GM12873 (cell line): ENCODE results near the gene RAET1E.

Experiments
- CTCF ChIP-seq: IDR thresholded peaks from 2 replicates; pipeline ENCODE4 v1.5.1; 2012; ENCODE audit warnings: low read depth, mild to moderate bottlenecking, moderate library complexity, low read length, control low read depth; ENCODE audit not compliant: insufficient read depth; ENCODE audit errors: missing control alignments

Gene RAET1E

DNA sequence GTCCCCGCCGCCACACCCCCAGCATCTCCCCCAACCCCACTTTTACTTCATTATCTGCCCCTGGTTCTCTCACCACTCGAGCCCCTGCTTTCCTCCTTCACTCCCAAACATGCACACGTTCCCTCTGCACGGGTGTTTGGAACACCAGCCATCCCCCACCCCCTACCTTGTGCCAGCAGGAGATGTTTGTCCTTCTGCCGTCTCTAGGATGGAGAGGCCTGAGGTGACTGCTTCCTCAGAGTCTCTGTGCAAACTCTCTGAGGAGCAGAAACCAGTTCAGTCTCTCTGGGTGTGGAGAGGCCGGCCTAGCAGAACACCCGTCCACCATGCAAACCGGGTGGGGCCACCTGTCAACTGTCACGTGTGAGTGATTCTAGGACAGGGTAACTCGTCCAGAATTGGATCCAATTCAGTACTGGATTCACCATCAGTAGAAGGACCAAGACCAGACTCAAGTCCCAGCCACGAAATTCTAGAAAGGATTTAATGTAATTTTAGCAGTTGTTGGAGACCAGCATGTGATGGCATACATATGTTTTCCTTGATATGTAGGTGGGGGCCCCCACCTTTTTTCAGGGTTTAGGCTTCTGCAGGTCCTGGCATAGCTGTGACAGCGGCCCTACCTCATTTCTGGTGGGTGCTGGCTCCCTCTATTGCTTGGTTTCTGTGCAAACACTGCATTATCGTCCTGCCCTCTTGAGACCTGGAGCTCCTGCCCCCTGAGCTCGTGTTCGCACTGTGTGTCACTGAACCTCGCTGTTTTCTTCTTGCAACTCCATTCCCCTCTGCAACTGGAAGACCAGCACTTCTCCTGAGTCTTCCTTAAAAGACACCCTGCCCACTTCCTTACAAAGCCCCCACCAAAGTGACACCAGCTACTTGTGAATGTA is at the start of gene RAET1E:
RAET1E (minus strand) TSS at position 259 of the 890 bp plus-strand sequence. CDS start 7,212 bp downstream, outside the sequence.
- TF ChIP-seq CTCF: peak; percentile 18

- TF ChIP-seq CTCF: no peak
Observed at GRCh38 chr6:149942461-149942829, 44.5 kb upstream of the RAET1E start.

- no peak for TF ChIP-seq CTCF
Observed at GRCh38 chr6:149941583-149942460, 43.9 kb upstream of the RAET1E start, which contains the start of gene ULBP2. ULBP2 (plus strand) TSS chr6:149942014; CDS start chr6:149942073, 59 bp downstream.

GRCh38 chr6:149940672-149940982 is 42.7 kb upstream of the RAET1E start:
- no peak for TF ChIP-seq CTCF

GRCh38 chr6:149939909-149940671 is 42.2 kb upstream of the RAET1E start:
- TF ChIP-seq CTCF: no peak

DNA sequence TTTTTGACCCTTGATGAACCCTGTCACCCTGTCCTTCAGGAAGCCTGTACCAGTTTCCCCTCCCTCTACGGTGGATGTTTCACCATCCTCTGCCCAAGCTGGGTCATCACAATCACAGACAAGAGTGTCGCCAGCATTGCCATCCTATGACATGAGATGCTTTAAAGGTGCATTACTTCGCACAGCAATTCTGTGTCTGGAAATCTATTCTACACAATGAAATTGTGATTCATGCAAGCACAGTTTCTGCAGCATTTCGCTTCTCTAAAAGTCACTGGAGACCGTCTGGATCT is 41.4 kb upstream of the RAET1E start:
- TF ChIP-seq CTCF: no peak
